GM18526 (cell line): ENCODE measurements around the gene SMO.

ENCODE experiments used
- POLR2A ChIP-seq: IDR thresholded peaks from 3 replicates; pipeline ENCODE4 v1.6.1; 2011; ENCODE audit not compliant: insufficient read length; ENCODE audit errors: extremely low read depth

The SMO gene

DNA sequence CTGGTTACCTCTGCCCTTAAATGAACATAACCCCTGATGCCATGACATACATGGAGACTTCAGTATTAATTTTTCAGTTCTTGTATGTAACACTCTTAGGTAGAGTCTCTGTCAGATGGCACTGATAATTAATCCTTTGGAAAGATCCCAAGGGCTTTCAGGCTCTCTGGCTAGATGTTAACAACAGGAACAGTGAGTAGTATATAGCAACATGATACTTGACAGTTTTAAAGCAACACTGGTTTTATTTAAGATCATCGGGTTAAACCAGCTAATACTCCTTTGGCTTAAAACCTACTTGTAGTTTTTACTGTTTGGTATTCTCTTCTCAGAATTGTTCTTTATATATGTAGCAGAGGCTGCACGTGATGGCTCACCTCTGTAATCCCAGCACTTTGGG, 63.7 kb downstream of the SMO start:
- no peak for TF ChIP-seq POLR2A

DNA sequence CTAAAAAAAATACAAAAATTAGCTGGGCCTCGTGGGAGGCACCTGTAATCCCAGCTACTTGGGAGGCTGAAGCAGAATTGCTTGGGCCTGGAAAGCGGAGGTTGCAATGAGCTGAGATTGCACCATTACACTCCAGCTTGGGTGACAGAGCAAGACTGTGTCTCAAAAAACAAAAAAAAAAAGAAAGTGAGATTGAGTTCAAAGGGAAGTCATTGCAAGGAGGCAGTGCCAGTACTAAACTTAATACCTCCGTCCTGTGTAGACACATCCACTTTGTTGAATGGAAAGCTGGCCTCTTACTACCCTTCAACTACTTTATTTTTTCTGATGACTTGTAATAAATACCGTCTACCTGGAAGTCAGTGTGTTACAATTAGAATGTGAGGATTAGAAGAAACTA, 67.4 kb downstream of the SMO start:
- TF ChIP-seq POLR2A: no peak

DNA sequence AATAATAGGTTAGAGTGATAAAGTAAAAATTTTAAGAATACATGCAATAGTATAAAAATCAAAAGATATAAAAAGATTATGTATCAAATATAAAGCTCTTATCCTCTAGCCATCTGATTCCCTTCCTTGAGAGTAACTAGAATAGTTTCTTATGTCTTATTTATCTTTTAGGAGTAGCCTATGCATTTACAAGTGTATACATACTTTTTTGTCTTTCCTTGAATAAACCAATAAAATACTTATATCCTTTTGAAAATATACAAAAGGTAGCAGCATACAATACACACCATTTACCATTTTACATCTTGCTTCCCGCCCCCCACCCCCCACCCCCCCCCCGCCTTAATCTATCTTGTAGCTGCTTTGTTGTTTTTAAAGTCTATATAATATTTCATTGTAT, 67.8 kb downstream of the SMO start:
- TF ChIP-seq POLR2A: no peak

DNA sequence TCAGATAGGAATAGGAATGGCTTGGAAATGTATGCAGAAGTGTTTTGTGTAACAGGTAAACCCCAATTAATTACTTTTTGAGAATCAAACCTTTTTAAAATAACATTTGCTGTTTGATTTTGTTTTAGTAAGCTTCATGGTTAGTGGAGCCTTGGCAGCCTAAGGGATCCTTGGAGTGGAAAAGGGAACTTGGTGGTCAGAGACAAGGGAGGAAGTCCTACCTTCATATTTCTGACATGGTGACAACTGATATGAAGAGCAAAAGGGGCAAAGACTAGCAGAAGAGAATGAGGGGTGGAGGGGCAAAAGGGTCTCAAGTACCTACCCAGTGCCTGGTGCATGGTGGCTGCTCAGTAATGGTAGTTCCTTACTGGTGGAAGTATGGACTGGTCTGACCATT, 68.7 kb downstream of the SMO start:
- TF ChIP-seq POLR2A: no peak

DNA sequence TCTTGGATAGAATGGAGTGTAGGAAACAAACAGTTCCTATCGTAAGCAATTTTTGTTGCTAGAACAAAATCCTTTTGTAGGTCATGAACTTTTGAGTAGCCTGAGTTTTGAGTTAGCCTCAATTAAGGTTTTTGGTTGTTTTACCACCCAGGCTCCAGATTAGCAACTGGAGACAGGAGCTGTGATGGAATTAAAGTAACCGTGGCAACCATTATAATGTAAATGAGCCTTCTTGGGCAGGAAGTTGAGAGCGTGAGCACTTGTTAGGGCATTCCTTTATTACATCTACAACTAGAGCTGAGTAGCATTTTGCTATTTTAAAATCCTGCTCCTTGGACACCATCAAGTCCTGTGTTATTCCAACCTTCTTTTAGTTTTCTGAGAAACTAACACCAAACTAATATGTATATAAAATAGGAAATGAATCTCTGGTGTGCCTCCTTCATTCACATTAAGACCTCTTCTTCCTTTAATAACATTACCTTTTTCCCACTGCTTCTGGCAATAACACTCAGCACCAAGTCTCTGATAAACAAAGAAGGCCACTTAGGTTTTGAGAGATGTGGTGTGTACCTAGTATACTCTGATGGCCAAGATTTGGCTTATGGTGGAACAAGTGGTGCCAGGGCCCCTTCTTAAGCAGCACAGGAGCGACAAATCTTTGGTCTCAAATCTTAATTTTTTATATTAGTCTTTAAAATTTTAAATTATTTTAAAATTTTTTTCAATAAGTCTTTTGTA, 70.4 kb downstream of the SMO start:
- TF ChIP-seq POLR2A: no peak

DNA sequence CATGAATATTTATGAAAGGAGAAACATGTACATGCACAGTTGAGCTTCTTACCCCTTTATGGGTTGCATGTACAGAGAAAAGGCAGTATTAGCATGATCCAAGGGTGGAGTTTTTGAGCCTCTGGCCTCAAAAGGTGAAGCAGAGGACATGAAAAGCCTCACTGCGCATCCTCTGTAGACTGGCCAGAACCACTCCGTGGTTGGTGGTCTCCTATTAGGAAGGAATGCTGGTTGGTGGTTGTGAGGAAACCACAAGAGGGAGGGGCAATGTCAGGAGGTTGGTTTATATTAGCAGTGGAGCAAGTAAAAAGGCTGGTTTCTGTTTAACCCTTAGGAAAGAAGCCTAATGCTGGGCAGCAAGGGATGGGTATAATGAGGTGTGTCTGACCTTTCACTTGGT, 73.9 kb downstream of the SMO start:
- TF ChIP-seq POLR2A: no peak
